Uterus (tissue), 2 donors: ENCODE data around the gene STARD5.

Source experiments
- POLR2A ChIP-seq, 2 donors: fragments of 450-650 bp; IDR thresholded peaks; one replicate each; pipeline ENCODE4 v1.6.1; 2016; ENCODE audit warnings: antibody characterized with exemption in 2 of 2, mild to moderate bottlenecking in 1 of 2, moderate library complexity in 1 of 2
- TF ChIP-seq, protein P1 (sequence below), 4 experiments: fragments of 200-600 bp in 2 of 4; fragments of 450-650 bp in 2 of 4; sonication (generic) in 2 of 4; IDR thresholded peaks; one replicate each; pipeline ENCODE4 v1.5.1; 2016 to 2019; ENCODE audit warnings: antibody characterized with exemption in 4 of 4, mild to moderate bottlenecking in 2 of 4, moderate library complexity in 1 of 4

DNA sequence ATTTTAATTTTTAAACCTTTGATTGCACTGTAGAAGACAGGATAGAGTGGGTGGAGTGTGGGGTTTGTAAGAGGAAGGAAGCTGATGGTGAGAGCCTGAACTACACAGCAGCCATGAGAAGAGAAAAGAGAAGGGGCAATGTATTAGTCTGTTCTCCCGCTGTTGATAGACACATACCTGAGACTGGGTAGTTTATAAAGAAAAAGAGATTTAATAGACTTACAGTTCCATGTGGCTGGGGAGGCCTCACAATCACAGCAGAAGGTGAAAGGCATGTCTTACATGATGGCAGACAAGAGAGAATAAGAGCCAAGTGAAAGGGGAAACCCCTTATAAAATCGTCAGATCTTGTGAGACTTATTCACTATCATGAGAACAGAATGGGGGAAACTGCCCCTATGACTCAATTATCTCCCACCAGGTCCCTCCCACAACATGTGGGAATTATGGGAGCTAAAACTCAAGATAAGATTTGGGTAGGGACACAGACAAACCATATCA is 37.3 kb downstream of the STARD5 start:
- TF ChIP-seq, protein P1, sequence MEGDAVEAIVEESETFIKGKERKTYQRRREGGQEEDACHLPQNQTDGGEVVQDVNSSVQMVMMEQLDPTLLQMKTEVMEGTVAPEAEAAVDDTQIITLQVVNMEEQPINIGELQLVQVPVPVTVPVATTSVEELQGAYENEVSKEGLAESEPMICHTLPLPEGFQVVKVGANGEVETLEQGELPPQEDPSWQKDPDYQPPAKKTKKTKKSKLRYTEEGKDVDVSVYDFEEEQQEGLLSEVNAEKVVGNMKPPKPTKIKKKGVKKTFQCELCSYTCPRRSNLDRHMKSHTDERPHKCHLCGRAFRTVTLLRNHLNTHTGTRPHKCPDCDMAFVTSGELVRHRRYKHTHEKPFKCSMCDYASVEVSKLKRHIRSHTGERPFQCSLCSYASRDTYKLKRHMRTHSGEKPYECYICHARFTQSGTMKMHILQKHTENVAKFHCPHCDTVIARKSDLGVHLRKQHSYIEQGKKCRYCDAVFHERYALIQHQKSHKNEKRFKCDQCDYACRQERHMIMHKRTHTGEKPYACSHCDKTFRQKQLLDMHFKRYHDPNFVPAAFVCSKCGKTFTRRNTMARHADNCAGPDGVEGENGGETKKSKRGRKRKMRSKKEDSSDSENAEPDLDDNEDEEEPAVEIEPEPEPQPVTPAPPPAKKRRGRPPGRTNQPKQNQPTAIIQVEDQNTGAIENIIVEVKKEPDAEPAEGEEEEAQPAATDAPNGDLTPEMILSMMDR (IDR thresholded peaks at IDR 0.05): no peak
- no peak for TF ChIP-seq POLR2A (IDR thresholded peaks at IDR 0.05)
